GM21528 (cell line): ENCODE data around the gene PRPF38B.
A peak's percentile ranks its signal among the peaks of the same experiment; 100 is the strongest.
"Not testable (repeated sequence)": the region's sequence is repeated elsewhere in the genome, so short reads cannot be mapped to it uniquely, and the experiment has no call there.

Source experiments
- ATAC-seq: cut with Tn5 transposase; IDR thresholded peaks from one replicate; pipeline ENCODE4 v1.9.1; 2021; ENCODE audit warnings: mild to moderate bottlenecking, moderate library complexity; ENCODE audit not compliant: unreplicated experiment, low FRiP score

PRPF38B gene, protein sequence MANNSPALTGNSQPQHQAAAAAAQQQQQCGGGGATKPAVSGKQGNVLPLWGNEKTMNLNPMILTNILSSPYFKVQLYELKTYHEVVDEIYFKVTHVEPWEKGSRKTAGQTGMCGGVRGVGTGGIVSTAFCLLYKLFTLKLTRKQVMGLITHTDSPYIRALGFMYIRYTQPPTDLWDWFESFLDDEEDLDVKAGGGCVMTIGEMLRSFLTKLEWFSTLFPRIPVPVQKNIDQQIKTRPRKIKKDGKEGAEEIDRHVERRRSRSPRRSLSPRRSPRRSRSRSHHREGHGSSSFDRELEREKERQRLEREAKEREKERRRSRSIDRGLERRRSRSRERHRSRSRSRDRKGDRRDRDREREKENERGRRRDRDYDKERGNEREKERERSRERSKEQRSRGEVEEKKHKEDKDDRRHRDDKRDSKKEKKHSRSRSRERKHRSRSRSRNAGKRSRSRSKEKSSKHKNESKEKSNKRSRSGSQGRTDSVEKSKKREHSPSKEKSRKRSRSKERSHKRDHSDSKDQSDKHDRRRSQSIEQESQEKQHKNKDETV

DNA sequence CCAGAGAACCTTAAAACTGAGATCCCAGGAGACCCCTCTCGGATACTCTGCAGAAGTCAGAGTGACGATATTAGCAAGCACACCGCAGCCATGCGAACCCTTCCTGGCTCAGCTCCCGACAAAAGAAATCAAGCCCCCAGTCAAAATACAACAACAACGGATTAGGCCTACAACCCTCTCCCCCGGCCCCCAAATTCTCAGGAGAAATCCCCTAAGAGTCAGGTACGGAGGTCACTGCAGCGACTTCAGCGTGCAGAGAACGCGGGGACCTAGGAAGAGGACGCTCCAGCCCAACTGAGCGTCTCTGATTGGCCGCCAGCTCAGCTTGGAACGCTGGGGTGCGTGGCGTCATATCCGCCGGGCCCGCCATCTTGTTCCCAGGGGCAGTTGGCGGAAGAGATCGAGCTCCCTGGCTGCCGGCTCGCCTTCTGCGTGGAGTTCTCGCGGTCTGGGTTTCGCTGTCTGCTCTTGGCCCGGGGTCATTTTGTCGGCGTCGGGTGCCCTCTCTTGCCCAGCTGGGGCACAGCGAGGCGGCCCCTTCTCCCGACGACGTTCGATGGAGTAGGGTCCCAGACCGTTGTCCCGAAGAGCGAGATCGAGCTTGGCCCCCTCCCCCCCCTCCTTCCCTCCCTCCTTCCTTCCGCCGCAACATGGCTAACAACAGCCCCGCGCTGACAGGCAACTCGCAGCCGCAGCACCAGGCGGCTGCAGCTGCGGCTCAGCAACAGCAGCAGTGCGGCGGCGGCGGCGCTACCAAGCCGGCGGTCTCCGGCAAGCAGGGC is at the start of gene PRPF38B:
TSS of gene PRPF38B (plus strand) at position 369 of the 782 bp plus-strand sequence. CDS start at position 651, 282 bp downstream.
- peak; percentile 92 for ATAC-seq

DNA sequence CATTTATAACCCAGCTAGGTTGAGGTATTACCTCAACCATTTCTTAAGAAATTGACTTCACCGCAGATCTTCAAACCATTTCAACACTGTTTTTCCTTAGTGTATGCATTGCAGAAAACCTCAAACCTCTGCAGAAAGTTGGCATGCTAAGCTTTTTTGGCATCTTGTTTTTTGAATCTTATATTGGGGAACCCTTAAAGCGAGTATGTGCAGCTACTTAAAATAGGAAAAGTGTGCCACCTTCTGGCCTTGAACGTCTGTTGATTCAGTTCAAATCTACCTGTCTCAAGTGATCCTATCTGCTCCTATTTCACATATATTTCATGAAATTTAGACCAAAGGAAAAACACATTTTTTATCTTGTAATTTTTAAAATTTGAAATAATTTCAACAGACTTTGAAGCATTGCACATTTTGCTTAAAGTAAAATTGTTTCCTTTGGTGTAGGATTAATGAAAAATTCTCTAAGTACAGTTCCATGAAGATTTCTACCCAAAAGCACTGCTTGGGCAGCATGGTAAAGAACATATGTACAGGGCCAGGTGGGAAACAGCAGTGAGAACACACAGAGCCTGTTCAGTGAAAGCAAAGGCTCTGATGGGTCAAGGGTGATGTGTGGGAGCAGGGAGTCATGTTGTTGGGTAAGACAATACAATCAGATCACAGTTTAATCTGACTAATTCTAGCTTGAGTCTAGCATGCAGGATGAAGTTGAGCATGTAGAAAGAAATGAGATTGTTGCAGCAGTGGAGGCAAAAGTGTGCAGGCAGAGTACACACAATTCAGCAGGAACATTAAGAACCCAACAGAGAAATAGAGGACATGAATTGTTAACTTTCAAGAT is 48.4 kb upstream of the PRPF38B start:
- no peak for ATAC-seq

DNA sequence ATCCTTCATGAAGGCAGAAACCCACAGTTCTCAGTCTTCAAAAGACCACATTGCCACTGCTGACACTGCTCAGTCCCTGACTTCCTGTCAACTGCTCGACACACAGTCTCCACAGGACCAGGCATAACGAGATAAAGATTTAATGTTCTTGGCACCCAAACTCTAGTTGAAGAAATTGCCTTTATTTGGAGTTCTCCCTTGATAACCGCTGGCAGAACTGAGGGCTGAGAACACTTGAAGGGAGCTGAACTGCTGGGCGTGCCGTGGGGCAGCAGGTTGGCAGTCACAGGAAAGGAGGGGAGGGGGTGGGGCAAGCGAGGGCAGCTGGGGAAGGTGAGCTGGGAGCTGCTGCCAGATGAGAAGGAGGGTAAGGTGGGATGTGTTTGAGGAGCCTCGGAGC is 47.1 kb upstream of the PRPF38B start:
- no peak for ATAC-seq

DNA sequence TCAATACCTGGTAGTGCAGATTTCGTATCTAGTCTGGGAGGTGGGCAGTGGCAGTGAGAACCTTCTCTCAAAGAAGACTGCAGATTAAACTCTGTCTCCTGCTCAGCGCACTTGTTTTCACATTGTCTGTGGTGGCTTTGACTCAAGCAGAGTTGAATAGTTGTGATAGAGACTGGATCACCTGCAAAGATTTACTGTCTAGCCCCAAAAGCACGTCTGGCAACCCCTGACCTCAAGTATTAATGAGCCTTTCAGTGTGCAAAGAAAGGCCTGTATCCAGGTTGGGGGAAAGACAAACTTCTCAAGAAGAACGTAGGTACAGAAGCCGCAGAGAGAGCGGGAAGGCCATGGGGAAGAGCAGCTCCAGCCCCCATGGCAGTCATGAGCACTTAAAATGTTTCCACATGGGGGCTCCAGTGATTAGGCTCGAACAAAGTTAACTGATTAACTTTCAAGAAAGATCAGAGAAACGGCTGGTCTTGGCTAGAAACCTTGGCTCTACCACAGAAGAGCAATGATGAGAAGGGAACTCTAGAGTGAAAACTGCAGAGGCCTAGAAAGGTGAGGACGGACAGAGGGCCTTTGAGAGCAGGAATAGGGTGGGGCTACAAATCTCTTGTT is 46.4 kb upstream of the PRPF38B start:
- no peak for ATAC-seq

DNA sequence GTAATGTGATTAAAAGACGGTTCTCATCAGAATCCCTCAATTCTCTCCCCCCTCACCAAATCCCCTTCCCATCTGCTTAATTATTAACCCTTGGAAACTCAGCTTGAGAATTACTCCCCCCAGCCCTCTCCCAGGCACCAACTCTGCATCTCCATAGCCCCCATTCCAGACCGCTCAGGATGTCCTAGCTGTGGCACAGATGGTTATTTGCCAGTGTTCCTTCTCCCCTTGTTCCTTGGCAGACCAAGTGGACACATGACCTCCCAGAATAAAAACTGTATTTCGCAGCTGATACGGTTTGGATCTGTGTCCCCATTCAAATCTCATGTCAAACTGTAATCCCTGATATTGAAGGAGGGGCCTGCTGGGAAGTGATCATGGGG is 45.9 kb upstream of the PRPF38B start:
- ATAC-seq: no peak

DNA sequence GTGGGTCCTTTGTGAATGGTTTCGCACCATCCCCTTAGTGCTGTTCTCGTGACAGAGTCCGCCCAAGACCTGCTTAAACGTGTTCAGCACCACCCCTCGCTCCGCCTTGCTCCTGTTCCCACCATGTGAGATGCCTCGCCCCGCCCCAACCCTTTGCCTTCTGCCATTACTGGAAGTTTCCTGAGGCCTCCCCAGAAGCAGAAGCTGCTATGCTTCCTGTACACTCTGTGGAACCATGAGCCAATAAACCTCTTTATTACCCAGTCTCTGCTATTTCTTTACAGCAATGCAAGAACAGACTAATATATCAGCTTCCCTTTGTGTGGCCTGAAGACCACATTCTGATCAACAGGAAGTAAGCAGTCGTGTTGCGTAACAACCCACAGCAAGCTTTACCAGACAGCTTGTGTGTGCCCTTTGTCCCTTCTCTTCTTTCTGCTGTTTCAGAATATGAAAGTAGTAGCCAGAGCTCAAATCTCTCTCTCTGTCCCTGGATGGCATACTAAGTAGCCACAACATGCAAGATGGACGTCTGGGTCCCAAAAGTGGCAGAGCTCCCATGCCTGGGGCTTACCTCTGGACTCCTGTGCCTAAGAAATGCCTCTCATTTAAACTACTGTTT is 45.4 kb upstream of the PRPF38B start:
- peak; percentile 52 for ATAC-seq

DNA sequence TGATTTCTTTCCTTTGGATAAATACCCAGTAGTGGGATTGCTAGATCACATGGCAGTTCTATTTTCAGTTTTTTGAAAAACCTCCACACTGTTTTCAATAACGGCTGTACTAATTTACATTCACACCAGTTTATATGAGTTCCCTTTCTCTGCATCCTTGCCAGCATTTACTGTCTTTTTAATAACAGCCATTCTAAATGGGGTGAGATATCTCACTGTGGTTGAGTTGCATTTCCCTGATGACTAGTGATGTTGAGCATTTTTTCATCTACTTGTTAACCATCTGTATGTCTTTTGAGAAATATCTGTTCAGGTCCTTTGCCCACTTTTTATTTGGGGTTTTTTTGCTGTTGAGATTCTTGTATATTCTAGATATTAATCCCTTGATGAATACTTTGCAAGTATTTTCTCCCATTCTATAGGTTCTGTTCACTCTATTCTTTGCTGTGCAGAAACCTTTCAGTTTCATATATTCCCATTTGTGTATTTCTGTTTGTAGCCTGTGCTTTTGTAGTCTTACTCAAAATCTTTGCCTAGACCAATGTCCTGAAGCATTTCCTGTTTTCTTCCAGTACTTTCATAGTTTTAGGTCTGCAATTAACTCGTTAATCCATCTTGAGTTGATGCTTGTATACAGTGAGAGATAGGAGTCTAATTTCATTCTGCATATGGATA is 38.5 kb upstream of the PRPF38B start:
- ATAC-seq: no peak

DNA sequence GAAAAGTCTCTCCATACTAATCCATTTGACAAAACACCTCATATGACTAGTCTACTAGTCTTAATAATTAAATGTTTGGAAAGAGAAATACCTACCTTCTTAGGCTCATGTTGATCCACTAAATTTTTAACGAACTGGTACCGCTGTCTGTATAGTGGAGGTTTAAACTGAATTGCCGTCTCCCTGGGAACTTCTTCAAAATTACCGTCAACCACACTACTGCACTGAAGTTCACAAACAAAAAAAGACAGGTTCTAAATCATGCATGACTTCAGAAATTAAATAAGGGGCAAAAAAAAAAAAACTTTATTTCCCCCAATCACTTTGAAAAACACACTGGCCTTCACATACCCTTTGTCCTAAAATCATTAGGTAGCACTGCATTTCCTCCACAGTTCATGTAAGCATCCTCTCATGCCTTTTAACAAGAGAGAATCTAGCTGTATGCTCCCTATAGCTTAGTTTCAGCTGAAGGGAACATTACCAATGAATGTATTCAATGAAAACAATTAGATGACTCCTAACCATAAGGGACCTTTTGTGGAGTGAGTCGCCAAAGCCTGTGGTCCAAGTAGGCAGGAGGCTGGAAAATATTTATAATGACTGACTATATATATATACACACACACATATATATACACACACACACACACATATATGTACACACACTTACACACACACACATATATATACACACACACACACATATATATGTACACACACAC is 34.6 kb upstream of the PRPF38B start:
- ATAC-seq: no peak

DNA sequence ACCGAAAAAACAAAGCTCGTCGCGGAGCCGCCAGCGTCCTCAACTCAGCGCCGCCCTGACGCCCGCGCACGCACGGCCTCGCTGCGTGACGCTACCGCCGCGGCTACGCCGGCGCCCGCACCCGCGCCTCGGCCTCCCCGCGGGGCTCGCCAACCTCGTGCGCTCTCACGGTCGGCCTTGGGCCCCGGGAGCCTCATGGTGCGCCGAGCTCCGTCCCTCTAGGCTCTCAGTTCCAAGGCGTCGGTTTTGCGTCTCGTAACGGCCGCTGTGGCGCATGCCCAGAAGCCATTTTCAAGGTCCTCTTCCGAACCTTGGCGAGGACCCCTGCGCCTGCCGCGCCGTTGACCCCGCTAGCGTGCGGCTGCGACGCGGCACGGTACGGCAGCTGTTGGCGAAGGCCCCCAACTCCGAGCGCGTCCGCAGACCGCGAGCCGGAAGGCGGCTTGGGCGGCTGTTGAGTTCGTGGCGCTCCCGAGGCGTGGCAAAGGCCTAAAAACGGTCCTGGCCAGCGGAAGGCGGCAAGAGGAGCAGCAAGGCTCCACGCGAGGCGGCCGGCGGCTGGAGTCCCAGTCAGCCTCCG is 31.0 kb upstream of the PRPF38B start, which contains the start of gene HENMT1:
TSS of gene HENMT1 (minus strand) at position 64 of the 580 bp plus-strand sequence. CDS start 1,209 bp downstream, outside the sequence.
- ATAC-seq: peak; percentile 91

DNA sequence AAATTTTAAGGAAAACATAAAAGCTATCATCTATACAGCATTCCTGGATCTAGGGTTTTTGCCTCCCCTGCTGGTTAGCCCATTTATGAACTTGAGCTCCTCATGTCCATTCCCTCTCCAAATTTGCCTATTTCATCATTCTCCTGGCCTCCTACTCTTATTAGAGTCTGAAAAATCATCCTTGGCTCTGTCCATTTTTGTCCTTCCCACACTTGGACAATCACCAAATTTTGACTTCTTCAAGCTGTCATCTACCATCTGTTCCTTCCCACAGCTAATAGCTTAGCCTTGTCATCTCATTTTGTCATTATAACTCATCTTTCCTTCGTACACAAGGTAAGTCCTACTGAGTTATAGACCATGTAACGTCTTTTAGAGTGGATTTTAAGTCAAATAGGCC is 29.0 kb upstream of the PRPF38B start:
- no peak for ATAC-seq

DNA sequence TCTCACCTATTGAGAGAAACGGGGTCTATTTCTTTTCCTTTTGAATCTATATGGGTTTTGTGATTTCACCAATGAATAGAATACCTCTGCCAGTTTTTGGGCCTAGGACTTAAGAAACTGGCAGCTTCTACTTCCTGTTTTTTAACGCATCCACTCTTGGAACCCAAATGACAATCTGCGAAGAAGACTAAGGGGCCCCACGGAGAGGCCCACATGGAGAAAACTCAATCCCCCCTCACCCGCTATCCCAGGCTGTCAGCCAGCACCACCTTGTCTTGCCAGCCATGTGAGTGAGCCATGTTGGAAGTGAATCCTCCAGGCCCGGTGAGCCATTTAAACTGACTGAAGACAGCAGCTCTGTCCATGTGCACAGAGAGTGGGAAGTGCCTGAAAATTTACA is 27.6 kb upstream of the PRPF38B start:
- ATAC-seq: no peak

DNA sequence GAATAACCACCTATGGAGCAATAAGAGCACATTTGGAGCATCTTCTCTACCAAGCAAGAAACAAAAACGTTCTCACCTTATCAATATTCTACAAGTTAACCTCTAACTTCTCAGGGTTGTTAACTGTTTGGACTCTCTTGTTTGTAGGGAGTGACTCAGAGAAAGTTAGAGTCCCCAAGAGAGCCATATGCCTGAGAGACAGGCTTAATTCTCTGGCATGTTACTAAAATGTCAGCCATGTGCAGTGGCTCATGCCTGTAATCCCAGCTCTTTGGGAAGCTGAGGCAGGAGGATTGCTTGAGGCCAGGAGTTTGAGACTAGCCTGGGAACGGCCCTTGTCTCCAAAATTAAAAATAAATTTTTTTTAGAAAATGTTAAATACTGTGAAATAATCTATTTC is 27.0 kb upstream of the PRPF38B start:
- no peak for ATAC-seq

DNA sequence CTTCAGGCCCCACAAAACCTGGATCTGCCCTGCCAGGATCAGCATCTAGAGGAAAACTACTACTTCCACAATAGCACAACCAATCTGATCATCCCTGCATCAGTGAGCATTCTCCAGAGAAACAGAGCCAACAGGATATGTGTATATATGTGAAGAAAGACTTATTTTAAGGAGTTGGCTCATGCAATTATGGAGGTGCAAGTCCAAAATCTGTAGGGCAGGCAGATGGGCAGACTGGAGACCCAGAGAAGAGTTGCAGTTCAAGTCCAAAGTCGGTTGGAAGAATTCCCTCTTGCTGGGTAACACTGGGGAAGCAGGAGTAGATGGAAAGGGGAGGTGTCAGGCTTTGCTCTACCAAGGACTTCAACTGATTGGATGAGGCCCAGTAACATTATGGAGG is 26.3 kb upstream of the PRPF38B start:
- ATAC-seq: no peak

DNA sequence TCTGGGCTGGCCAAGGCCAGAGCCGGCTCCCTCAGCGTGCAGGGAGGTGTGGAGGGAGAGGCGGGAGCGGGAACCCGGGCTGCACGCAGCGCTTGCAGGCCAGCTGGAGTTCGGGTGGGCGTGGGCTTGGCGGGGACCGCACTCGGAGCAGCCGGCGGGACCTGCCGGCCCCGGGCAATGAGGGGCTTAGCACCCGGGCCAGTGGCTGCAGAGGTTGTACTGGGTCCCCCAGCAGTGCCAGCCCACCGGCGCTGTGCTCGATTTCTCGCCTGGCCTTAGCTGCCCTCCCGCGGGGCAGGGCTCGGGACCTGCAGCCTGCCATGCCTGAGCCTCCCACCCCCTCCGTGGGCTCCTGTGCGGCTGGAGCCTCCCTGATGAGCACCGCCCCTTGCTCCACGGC is 24.7 kb upstream of the PRPF38B start:
- ATAC-seq: not testable (repeated sequence)

DNA sequence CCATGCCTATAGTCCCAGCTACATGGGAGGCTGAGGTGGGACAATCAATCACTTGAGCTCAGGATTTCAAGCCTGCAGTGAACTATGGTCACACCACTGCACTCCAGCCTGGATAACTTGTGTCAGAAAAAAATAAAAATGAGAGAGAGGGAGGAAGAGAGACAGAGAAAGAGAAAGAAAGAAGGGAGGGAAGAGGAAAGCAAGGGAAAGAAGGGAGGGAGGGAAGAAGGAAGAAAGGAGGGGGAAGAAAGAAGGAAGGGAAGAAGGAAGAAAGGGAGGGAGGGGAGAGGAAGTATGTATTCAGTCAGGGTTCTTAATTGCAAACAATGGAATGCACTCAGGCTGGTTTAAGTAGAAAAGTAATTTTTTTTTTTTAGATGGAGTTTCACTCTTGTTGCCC is 23.3 kb upstream of the PRPF38B start:
- ATAC-seq: no peak

DNA sequence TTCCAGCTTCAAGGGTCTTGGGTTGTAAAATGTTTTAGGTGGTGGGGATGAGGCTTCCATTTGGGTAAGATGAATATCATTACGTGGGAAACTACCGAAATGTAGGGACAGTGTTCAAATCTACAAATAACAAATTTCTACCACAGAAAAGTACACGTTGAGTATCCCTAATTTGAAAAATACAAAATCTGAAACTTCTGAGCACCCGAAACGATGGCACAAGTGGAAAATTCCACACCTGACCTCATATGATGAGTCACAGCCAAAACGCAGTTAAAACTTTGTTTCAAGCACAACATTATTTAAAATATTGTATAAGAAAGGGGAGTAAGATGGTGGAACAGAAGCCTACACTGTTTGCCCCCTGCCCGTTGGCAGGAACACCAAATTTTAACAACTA is 22.4 kb upstream of the PRPF38B start:
- no peak for ATAC-seq

DNA sequence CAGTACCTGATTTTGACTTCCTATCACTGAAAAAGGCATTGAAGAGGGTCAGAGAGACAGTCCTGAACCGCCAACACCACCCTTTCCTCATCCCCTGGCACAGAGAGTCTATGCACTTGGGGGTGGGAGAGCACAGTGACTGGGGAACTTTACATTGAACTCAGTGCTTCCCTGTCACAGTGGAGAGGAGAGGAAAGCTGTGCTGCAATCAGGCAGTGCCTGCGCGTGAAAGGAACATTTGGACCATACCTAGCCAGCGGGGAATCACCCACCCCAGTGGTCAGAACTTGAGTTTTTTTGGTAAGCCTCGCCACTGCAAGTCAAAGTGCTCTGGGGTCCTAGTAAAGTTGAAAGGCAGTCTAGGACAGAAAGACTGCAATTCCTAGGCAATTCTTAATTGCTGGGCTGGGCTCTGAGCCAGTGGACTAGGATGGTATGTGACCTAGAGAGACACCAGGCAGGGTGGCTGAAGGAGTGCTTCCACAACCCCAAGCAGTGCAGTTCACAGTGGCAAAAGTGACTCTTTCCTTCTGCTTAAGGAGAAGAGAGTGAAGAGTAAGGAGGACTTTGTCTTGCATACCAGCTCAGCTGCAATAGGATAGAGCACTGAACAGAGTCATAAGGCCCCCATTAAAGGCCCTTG is 21.9 kb upstream of the PRPF38B start:
- ATAC-seq: no peak

DNA sequence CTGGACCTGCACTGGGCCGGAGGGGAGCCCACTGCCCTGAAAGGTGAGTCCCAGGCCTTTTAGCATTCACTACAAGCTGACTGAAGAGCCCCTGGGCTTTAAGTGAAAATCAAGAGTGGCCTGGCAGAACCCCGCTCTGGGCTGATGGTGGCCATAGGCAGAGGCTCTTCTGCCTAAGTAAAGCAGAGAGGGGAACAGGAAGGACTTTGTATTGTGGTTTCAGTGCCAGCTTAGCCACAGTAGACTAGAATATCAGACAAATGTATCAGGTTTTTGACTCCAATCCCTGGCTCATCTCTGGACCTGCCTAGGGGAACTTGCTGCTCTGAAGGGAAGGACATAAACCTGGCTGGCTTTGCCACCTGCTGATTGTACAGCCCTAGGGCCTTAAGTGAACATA is 21.0 kb upstream of the PRPF38B start:
- ATAC-seq: no peak
